Mesothelial cell of epicardium (in vitro differentiated cells): ENCODE results near the gene TMIE. TPM values are rescaled to one million over a fixed set of nuclear protein-coding genes. Genes with fewer than 3 reads are reported as not detected.

ENCODE experiments used
- DNase-seq, 2 experiments: peaks; one replicate each; pipeline ENCODE4 v3.0.0; 2021; ENCODE audit warnings: low spot score in 2 of 2; ENCODE audit not compliant: unreplicated experiment in 2 of 2
- H3K27ac Mint-ChIP-seq: 2 replicates; pipeline ENCODE4 v1.8.0; 2021; ENCODE audit warnings: mixed read lengths
- H3K27me3 Mint-ChIP-seq: 2 replicates; pipeline ENCODE4 v1.8.0; 2021; ENCODE audit warnings: low read depth, mixed read lengths
- H3K36me3 Mint-ChIP-seq: 2 replicates; pipeline ENCODE4 v1.8.0; 2021; ENCODE audit warnings: mixed read lengths
- H3K4me1 Mint-ChIP-seq: 2 replicates; pipeline ENCODE4 v1.8.0; 2021; ENCODE audit warnings: mixed read lengths
- H3K4me3 Mint-ChIP-seq: 2 replicates; pipeline ENCODE4 v1.8.0; 2021; ENCODE audit warnings: mild to moderate bottlenecking, moderate library complexity, mixed read lengths
- H3K9me3 Mint-ChIP-seq: 2 replicates; pipeline ENCODE4 v1.8.0; 2021; ENCODE audit warnings: mixed read lengths
- total RNA-seq: library from RNA; stranded (reverse); gene quantifications from 3 replicates; pipeline ENCODE4 v1.2.1, GENCODE V29; 2021
- TF ChIP-seq, protein P1 (sequence below): fragments of 200-600 bp; sonication (generic); IDR thresholded peaks from one replicate; pipeline ENCODE4 v1.5.0; 2021; ENCODE audit warnings: antibody characterized with exemption; ENCODE audit not compliant: unreplicated experiment

TMIE gene
- total RNA-seq, 1 donor from 2014 or later, result 0.54 TPM

DNA sequence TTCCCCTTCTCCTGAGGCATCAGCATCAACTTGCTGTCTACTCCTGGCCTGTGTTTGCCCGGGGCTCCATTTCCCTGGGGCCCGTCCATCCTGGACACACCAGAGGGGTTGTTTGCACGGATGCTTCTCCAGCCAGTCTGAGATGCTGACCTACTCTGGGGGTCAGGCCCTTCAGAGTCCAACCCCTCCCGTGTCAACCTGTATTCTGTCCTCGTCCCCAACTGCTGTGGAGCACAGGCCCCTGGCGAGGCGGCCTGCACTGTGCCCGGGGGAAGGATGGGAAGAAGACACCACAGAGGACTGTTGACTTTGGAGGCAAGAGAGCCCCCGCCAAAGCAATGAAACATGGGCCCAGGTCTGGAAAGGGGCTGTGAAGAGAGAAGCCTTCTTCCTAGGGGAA, 33.5 kb upstream of the TMIE start:
- peak in 1 of 2 experiments; percentile 27 for DNase-seq
- Mint-ChIP-seq H3K36me3 (no peaks in the 10 kb centered on the region), H3K4me3 (no peak overlapping the region), H3K27me3 (no peaks in the 10 kb centered on the region), H3K9me3 (no peaks in the 10 kb centered on the region), H3K4me1 (peaks cover 14% of the 10 kb centered on the region), H3K27ac (no peak overlapping the region)
- TF ChIP-seq, protein P1, sequence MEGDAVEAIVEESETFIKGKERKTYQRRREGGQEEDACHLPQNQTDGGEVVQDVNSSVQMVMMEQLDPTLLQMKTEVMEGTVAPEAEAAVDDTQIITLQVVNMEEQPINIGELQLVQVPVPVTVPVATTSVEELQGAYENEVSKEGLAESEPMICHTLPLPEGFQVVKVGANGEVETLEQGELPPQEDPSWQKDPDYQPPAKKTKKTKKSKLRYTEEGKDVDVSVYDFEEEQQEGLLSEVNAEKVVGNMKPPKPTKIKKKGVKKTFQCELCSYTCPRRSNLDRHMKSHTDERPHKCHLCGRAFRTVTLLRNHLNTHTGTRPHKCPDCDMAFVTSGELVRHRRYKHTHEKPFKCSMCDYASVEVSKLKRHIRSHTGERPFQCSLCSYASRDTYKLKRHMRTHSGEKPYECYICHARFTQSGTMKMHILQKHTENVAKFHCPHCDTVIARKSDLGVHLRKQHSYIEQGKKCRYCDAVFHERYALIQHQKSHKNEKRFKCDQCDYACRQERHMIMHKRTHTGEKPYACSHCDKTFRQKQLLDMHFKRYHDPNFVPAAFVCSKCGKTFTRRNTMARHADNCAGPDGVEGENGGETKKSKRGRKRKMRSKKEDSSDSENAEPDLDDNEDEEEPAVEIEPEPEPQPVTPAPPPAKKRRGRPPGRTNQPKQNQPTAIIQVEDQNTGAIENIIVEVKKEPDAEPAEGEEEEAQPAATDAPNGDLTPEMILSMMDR, result no peak

DNA sequence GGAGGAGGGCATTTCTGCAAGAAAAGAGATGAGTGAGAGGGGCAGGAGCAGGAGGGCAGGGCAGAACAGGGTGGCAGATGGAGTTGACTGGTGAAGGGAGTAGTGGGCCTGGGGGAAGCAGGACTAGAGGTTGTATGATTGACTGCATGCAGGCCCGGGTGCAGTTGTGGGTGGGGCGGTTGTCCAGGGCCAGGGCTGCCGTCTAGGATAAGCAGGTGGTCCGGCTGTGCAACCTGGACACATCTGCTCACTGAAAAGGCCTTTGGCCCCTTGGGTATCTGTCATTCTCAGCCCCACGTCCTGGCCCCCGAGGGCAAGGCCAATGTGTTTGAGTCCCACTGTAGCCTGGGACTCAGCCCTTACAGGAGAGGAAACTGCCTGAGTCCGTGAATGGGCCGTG, 33.1 kb upstream of the TMIE start:
- H3K27me3 Mint-ChIP-seq, result no peaks in the 10 kb centered on the region
- H3K36me3 Mint-ChIP-seq, result no peaks in the 10 kb centered on the region
- peak; percentile 15 to 26 for DNase-seq
- H3K9me3 Mint-ChIP-seq, result no peaks in the 10 kb centered on the region
- H3K4me1 Mint-ChIP-seq, result peaks cover 10% of the 10 kb centered on the region
- TF ChIP-seq, protein P1, result no peak
- H3K27ac Mint-ChIP-seq, result no peak overlapping the region
- H3K4me3 Mint-ChIP-seq, result no peak overlapping the region

DNA sequence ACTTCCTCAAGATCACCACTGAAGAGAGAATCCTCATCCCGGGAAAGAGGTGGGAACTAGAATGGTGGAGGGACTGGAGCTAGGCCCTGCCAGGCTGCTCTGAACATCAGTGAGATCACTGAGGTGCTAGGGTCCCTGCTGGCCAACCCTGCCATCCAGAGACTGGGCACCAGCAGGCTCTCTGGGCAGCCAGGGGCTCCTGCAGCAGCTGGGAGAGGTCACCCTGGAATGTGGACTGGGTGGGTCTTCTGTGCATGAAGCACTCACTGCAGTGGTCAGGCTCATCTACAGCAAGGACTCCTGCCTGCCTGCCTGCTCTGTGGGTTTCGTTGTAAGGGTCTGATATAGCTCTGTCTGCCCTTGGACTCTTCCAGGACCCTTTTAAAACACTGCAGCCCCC, 32.6 kb upstream of the TMIE start:
- Mint-ChIP-seq H3K4me1 (peaks cover 5% of the 10 kb centered on the region), H3K27ac (no peak overlapping the region), H3K4me3 (no peak overlapping the region), H3K9me3 (no peaks in the 10 kb centered on the region), H3K27me3 (no peaks in the 10 kb centered on the region), H3K36me3 (no peaks in the 10 kb centered on the region)
- DNase-seq, result peak; percentile 5 to 31
- TF ChIP-seq, protein P1, result no peak

DNA sequence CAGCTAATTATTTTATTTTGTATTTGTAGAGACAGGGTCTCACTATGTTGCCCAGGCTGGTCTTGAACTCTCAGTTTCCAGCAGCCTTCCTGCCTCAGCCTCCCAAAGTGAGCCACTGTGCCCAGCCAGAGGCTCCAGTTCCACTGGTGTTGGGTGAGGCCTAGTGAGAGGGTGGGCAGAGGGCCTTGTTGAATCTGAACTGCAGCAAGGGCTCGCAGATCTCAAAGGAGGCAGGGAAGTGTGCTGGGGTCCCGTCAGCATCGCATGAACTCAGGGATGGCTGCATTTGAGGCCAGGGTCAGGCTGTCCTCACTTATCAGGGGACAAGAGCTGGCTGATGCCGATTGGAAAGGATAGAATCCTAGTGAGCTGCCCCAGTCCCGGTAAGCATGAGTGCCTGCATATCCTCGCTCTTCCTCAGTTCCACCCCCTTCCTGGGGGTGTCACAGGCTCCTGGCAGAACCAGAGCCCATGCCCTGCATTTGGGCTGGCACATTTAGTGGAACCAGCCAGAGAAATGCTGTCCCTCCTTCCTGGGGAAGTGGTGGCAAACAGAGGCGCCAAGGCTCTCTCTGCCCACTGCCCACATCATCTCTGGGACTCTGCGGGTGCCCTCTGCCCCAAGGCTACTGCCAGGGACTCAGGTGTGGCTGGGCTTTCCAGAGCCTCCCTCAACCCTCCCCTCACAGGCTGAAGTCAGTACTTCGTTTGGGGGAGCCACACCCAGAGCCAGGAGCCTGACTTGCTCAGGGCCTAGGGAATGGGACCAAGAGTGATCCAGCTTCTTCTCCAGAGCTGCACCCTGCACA, 31.8 kb upstream of the TMIE start:
- Mint-ChIP-seq H3K27ac (no peak overlapping the region), H3K4me3 (no peak overlapping the region), H3K27me3 (no peaks in the 10 kb centered on the region), H3K9me3 (no peaks in the 10 kb centered on the region), H3K36me3 (no peaks in the 10 kb centered on the region), H3K4me1 (no peaks in the 10 kb centered on the region)
- peak; percentile 6 to 29 for DNase-seq
- TF ChIP-seq, protein P1, result no peak

DNA sequence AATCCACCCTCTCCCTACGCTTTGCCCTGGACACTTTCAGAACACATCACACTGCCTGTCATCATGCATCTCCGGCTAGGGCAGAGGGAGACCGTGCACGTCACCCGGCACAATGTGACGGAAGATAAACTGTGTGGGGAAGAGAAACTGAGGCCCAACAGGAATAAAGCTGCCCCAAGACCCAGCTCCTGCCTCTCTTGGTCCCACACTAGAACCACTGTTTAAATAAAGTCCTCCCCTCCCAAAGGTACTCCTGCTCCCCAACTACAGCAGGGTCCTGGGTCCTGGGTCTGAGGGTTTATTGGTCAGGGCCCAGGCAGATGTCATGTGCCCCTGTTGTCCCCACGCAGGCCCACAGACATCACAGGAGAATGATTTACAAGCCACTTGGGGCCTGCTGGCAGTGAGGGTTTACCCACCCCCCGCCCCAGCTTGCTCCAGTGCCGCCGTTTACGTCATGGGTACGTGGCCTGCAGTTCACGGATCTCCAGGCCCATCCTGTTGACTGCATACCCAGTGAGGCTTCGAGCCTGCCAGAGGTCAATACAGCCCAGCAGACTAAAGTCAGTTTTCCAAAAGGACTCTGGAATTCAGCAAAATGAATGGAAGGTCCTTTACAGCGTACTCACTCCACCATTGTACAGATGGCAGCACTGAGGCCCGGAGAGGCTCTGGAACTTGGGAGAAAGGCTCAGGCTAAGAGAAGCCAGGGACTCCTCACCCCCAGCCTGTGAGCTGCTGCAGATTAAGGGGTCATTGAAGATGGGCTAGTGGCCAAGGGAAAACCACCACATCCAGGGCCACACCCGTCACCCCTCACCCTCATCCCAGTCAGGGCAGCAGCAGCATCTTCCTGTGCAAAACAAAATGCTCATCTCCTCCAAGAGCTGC, 30.9 kb upstream of the TMIE start:
- H3K4me3 Mint-ChIP-seq, result no peak overlapping the region
- H3K36me3 Mint-ChIP-seq, result no peaks in the 10 kb centered on the region
- no peaks in the 10 kb centered on the region for H3K27me3 Mint-ChIP-seq
- H3K4me1 Mint-ChIP-seq, result no peaks in the 10 kb centered on the region
- no peaks in the 10 kb centered on the region for H3K9me3 Mint-ChIP-seq
- no peak overlapping the region for H3K27ac Mint-ChIP-seq
- TF ChIP-seq, protein P1, result no peak
- DNase-seq, result peak; percentile 12 to 16
